Left kidney (tissue), 2 donors: ENCODE measurements around the gene ERCC2. TPM values are rescaled to one million over a fixed set of nuclear protein-coding genes. Genes with fewer than 3 reads are reported as not detected.

Experiments used
- DNase-seq: peaks from one replicate; pipeline ENCODE4 v3.0.0-alpha.2; 2013
- polyA plus RNA-seq: library from polyadenylated mRNA; unstranded; fragments of 120-200 nt; gene quantifications from one replicate; pipeline ENCODE4 v1.2.1, GENCODE V29; 2013; ENCODE audit not compliant: insufficient read length

The ERCC2 gene
- polyA plus RNA-seq, 1 donor, result 38.0 TPM

- no peak for DNase-seq
Observed at GRCh38 chr19:45303269-45304060, 66.9 kb downstream of the ERCC2 start.

- no peak for DNase-seq
Observed at GRCh38 chr19:45302416-45302815, 68.0 kb downstream of the ERCC2 start.

Other genes starting within 250 kb of the ERCC2 start
- gene NKPD1, start 209.6 kb downstream of the ERCC2 start, polyA plus RNA-seq, result 0.17 TPM
- gene TRAPPC6A, start 192.3 kb downstream of the ERCC2 start, polyA plus RNA-seq, result 24.5 TPM
- gene BLOC1S3, start 191.8 kb downstream of the ERCC2 start, polyA plus RNA-seq, result 9.4 TPM
- gene EXOC3L2, start 125.2 kb downstream of the ERCC2 start, polyA plus RNA-seq, result 5.1 TPM
- 41.7 TPM for gene MARK4, start 119.3 kb downstream of the ERCC2 start, polyA plus RNA-seq
- gene CKM, start 47.7 kb downstream of the ERCC2 start, polyA plus RNA-seq, result 0.38 TPM
- gene KLC3, start 29.8 kb downstream of the ERCC2 start, polyA plus RNA-seq, result 1.7 TPM
- gene PPP1R13L, start 34.5 kb upstream of the ERCC2 start, polyA plus RNA-seq, result 9.1 TPM
- 3.3 TPM for gene POLR1G, start 36.1 kb upstream of the ERCC2 start, polyA plus RNA-seq
- gene ERCC1, start 53.3 kb upstream of the ERCC2 start, polyA plus RNA-seq, result 73.9 TPM
- 95.9 TPM for gene FOSB, start 97.4 kb upstream of the ERCC2 start, polyA plus RNA-seq
- gene RTN2, start 126.5 kb upstream of the ERCC2 start, polyA plus RNA-seq, result 8.1 TPM
- gene PPM1N, start 127.9 kb upstream of the ERCC2 start, polyA plus RNA-seq, result 0.27 TPM
- 49.3 TPM for gene VASP, start 136.9 kb upstream of the ERCC2 start, polyA plus RNA-seq
- 11.2 TPM for gene OPA3, start 214.2 kb upstream of the ERCC2 start, polyA plus RNA-seq
- 5.2 TPM for gene GPR4, start 231.6 kb upstream of the ERCC2 start, polyA plus RNA-seq